Cerebellar nuclear complex (tissue), 1 donor: ENCODE data around the gene FAM53A.

Experiments
- DNase-seq, 2 experiments: peaks; one replicate each; lab custom pipeline; 2025; lab: John Stamatoyannopoulos, UW

The FAM53A gene

GRCh38 chr4:1639299-1639868 is 44.7 kb downstream of the FAM53A start:
- DNase-seq: no peak

DNA sequence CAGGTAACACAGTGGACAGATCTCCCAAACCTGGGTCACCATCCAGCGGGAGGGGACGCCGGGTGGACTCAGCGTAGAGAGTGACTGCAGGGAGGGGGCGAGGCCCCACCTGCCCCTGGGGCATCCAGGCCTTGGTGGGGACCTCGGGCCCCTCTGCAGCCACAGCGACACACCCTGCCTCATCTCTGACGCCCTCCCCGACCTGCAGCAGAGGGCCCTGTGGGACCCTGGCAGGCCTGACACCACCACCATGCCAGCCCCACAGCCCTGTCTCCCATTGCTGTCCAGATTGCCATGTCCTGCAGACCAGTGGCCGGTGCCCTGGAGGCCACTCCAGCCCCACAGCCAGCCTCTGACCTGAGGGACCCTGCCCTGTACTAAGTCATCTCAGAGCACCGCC is 45.2 kb downstream of the FAM53A start:
- no peak for DNase-seq

DNA sequence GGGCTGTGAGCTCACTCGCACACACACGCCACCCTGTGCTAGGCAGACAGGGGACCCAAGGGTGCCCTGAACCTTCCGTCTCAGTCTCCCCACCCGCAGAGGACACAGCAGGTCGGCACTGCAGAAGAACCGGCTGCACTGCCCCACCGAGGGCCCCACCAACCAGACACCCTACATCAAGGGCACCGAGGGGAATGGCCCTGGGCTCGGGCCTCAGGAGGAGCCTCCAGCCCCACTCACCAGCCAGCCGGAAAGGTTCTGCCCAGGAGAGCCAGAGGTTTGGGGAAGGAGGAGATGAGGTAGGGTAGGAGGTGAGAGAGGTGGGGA is 45.9 kb downstream of the FAM53A start:
- DNase-seq: no peak

- no peak for DNase-seq
Observed at GRCh38 chr4:1637580-1638271, 46.4 kb downstream of the FAM53A start.

GRCh38 chr4:1636490-1637211 is 47.5 kb downstream of the FAM53A start:
- DNase-seq: no peak

GRCh38 chr4:1635464-1635863 is 48.6 kb downstream of the FAM53A start:
- no peak for DNase-seq

DNA sequence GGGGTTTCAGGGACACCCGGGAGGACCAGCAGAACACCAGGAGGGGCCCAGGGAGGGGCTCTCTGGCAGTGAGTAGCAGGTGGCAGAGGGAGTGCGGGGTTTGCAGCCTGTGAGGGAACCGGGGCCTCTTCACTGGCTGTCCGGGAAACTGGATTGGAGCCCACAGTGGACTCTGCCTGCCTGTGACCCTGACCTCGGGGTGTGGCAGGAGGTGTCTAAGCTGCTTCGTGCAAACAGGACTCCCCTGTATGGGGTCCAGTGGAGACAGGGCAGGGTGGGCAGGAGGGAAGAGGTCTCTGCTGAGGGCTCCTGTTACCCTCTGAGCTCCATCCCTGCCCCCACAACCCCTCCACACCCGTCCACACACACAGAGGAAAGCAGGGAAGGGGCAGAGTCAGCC is 50.1 kb downstream of the FAM53A start:
- no peak for DNase-seq

- DNase-seq: no peak
Observed at GRCh38 chr4:1632109-1633104, 51.7 kb downstream of the FAM53A start.

- no peak for DNase-seq
Observed at GRCh38 chr4:1631136-1631535, 53.0 kb downstream of the FAM53A start.

DNA sequence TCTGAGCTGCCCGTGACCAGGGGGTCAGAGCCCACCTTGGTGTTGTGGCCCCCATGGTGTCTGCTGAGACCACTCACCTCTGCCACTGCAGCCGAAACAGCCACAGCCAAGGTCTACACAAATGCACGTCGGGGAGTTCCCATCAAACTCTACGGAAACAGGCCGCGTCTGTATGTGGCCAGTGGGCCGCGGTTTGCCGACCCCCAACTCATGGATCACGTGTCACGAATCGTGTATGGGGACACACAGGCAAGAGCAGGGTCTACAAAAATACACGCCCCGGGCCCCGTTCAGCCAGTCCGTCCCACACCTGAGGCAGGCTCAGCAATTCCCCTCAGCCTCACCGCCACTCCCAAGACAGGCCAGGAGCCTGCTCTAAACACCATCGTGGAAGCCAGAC is 53.8 kb downstream of the FAM53A start:
- no peak for DNase-seq

GRCh38 chr4:1629699-1630083 is 54.4 kb downstream of the FAM53A start:
- DNase-seq: no peak

- DNase-seq: peak in 1 of 2 experiments; percentile 14
Observed at GRCh38 chr4:1628892-1629698, 55.0 kb downstream of the FAM53A start.

DNA sequence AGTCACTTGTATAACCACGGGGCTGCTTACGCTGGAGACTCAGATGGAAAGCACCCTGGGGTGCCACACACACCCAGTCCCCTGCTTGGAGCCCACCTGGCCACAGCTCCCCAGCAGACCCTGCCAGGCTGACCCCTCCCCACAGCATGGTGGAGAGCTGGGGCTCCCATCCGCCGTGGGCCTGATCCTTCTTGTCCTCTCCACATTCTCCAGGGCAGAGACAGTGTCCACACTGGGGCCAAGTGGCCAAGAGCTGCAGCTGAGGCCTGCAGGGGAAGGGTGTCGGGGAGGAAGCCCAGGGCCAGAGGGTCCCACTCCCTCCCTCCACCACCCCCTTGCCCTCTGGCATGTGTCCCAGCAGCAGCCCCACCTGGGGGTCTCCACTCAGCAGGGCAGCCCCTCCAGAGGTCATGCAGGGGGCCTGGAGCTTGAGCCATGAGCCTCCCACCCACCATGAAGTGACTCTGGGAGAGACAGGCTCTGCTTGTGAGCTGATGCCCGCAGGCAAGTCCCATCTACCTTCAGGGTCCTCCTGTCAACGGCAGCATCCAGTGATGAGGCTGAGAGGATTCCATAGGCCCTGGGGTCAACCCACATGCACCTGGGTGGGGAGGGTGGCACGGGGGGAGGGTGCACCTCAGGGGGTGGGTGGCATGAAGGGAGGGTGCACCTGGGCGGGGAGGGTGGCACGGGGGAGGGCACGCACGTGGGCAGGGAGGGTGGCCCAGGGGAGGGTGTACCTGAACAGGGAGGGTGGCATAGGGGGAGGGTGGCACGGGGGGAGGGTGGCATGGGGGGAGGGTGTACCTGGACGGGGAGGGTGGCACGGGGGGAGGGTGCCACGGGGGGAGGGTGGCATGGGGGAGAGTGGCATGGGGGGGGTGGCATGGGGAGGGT is 56.4 kb downstream of the FAM53A start:
- DNase-seq: no peak

DNA sequence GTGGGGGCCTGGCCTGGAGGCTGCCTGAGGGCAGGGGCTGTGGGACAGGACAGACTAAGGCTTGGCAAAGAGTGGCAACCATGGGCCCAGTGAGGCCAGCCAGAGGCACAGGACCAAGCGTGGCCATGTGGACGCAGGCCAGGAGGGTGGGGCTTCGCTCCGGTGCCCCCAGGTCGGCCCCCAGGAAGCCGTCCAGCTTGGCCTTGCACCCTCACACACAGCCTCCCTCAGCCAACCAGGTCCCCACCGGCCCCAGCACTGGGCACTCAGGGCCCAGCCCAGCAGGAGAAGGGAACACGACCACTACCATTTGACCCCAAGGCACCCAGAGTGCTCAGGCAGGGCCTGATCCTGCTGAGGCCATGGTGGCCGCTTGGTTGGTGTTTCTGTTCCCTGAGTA is 57.2 kb downstream of the FAM53A start:
- no peak for DNase-seq

DNA sequence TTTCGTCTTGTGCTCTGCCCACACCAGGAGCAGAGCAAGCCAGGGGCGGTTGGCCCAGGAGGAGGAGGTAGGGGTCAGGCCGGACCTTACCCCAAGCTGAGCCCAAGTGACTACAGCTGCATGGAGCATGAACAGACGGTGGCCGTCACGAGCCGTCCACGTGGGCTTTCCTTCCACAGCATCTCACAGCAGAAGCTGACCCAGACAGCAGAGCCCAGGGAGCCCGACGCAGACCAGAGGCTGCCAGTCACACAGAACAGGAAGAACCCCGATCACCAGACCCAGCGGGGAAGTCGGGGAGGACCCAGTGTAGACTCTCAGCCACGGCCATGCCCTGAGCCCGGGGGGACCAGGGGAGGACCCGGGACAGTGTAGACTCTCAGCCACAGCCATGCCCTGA is 58.0 kb downstream of the FAM53A start:
- no peak for DNase-seq

DNA sequence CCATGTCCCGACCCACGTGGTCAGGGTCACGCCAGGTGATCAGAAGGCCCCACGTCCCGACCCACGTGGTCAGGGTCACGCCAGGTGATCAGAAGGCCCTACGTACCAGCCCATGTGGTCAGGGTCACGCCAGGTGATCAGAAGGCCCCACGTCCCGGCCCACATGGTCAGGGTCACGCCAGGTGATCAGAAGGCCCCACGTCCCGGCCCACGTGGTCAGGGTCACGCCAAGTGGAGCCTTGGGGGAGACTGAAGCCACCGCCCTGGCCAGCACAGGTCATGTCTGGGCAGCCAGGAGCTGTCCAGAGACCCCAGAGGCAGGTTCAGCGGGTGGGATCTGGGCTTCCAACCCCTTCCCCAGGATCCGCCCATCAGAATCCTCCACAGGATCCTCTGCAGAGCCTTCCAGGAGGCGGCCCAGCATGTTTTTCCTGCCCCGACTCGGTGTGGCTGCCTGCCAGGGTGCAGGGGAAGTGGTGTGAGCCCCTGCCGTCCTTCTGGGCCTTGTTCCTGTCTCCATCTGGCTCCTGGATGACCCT is 58.4 kb downstream of the FAM53A start:
- no peak for DNase-seq

- DNase-seq: no peak
Observed at GRCh38 chr4:1624519-1624910, 59.6 kb downstream of the FAM53A start.

GRCh38 chr4:1623821-1624518 is 60.1 kb downstream of the FAM53A start:
- DNase-seq: no peak

- no peak for DNase-seq
Observed at GRCh38 chr4:1623400-1623799, 60.7 kb downstream of the FAM53A start.

- DNase-seq: no peak
Observed at GRCh38 chr4:1622956-1623355, 61.2 kb downstream of the FAM53A start.
